IMR-90 (cell line): ENCODE measurements around the gene RASSF3. TPM values are rescaled to one million over a fixed set of nuclear protein-coding genes. Genes with fewer than 3 reads are reported as not detected.

Experiments
- ATAC-seq: fragments of 200-7000 bp; cut with Tn5 transposase; 2 replicates; pipeline ENCODE4 v1.9.1; 2020; ENCODE audit warnings: low read depth, mild to moderate bottlenecking, moderate library complexity
- BruUV-seq: library from RNA; stranded (reverse); fragments of 400-500 nt; replicated peaks from 2 replicates; lab custom pipeline; 2021; lab: Mats Ljungman, UMichigan
- CTCF ChIA-PET: fragments of 300-600 bp; formaldehyde crosslinking; extraction: SDS; loops from one replicate; lab custom pipeline; 2021; ENCODE audit warnings: antibody characterized with exemption; lab: Yijun Ruan, JAX
- POLR2A ChIA-PET: fragments of 300-600 bp; sonication (Branson Sonifier 250); formaldehyde crosslinking; loops from one replicate; lab custom pipeline; 2022; ENCODE audit warnings: antibody characterized with exemption; ENCODE audit not compliant: unreplicated experiment; lab: Charles Lee
- DNase-seq: peaks from one replicate; pipeline ENCODE4 v3.0.0; 2013
- H2AFZ ChIP-seq: replicated peaks from 2 replicates; pipeline ENCODE3; 2013; ENCODE audit warnings: low read length, mild to moderate bottlenecking; ENCODE audit not compliant: poor library complexity
- H2AK5ac ChIP-seq: 2 replicates; pipeline ENCODE4 v1.6.1; 2013; ENCODE audit warnings: low read depth, low read length, inconsistent platforms
- H2AK9ac ChIP-seq: replicated peaks from 2 replicates; pipeline ENCODE3; 2013; ENCODE audit warnings: mild to moderate bottlenecking, low read depth, low read length, moderate library complexity; ENCODE audit not compliant: poor library complexity
- H2BK120ac ChIP-seq: 2 replicates; pipeline ENCODE4 v1.6.1; 2013; ENCODE audit warnings: low read depth, low read length, inconsistent platforms
- H2BK15ac ChIP-seq: 3 replicates; pipeline ENCODE4 v1.6.1; 2013; ENCODE audit warnings: low read depth, low read length, inconsistent platforms
- H2BK20ac ChIP-seq: 2 replicates; pipeline ENCODE4 v1.6.1; 2013; ENCODE audit warnings: low read depth, mild to moderate bottlenecking, inconsistent platforms, low read length, moderate library complexity
- H2BK5ac ChIP-seq: 2 replicates; pipeline ENCODE4 v1.6.1; 2013; ENCODE audit warnings: mild to moderate bottlenecking, low read depth, low read length, inconsistent platforms; ENCODE audit not compliant: poor library complexity, severe bottlenecking
- H3K14ac ChIP-seq: replicated peaks from 2 replicates; pipeline ENCODE4 v1.6.1; 2013; ENCODE audit warnings: low read depth, low read length, inconsistent platforms
- H3K18ac ChIP-seq: 2 replicates; pipeline ENCODE4 v1.6.1; 2013; ENCODE audit warnings: low read depth, low read length, control low read depth
- H3K23ac ChIP-seq: 2 replicates; pipeline ENCODE4 v1.6.1; 2013; ENCODE audit warnings: low read depth, low read length, inconsistent platforms
- H3K27ac ChIP-seq: 2 replicates; pipeline ENCODE4 v1.5.1; 2013; ENCODE audit warnings: mild to moderate bottlenecking, control low read depth, low read length; ENCODE audit not compliant: insufficient read depth
- H3K27me3 ChIP-seq: 2 replicates; pipeline ENCODE4 v1.6.1; 2013; ENCODE audit warnings: low read length; ENCODE audit not compliant: control insufficient read depth, insufficient read depth
- H3K36me3 ChIP-seq: 2 replicates; pipeline ENCODE4 v1.6.1; 2013; ENCODE audit warnings: low read length, mixed read lengths; ENCODE audit not compliant: control insufficient read depth, insufficient read depth
- H3K4ac ChIP-seq: 2 replicates; pipeline ENCODE4 v1.6.1; 2013; ENCODE audit warnings: low read depth, low read length, inconsistent platforms
- H3K4me1 ChIP-seq: 2 replicates; pipeline ENCODE4 v1.6.1; 2013; ENCODE audit warnings: low read length, mixed read lengths; ENCODE audit not compliant: control insufficient read depth, insufficient read depth
- H3K4me2 ChIP-seq: 2 replicates; pipeline ENCODE4 v1.6.1; 2013; ENCODE audit warnings: low read depth, mild to moderate bottlenecking, control low read depth, low read length, moderate library complexity
- H3K4me3 ChIP-seq: 2 replicates; pipeline ENCODE4 v1.5.1; 2013; ENCODE audit warnings: low read depth, mild to moderate bottlenecking, control low read depth, low read length, moderate library complexity; ENCODE audit not compliant: insufficient read depth
- H3K56ac ChIP-seq: 2 replicates; pipeline ENCODE4 v1.6.1; 2013; ENCODE audit warnings: low read length, inconsistent platforms; ENCODE audit not compliant: insufficient read depth; ENCODE audit errors: extremely low read depth
- H3K79me1 ChIP-seq, 2 experiments: 2 replicates each; pipeline ENCODE4 v1.6.1; 2013; ENCODE audit warnings: low read length in 2 of 2, inconsistent platforms in 1 of 2, low read depth in 1 of 2
- H3K9ac ChIP-seq: 2 replicates; pipeline ENCODE4 v1.6.1; 2013; ENCODE audit warnings: low read depth, low read length, control low read depth
- H3K9me1 ChIP-seq: 2 replicates; pipeline ENCODE4 v1.6.1; 2013; ENCODE audit warnings: low read length, inconsistent platforms; ENCODE audit not compliant: insufficient read depth
- H3K9me3 ChIP-seq: 2 replicates; pipeline ENCODE4 v1.6.1; 2013; ENCODE audit warnings: low read length; ENCODE audit not compliant: control insufficient read depth, insufficient read depth
- H4K20me1 ChIP-seq: 2 replicates; pipeline ENCODE4 v1.6.1; 2013; ENCODE audit warnings: low read length, inconsistent platforms; ENCODE audit not compliant: insufficient read depth
- H4K5ac ChIP-seq: 2 replicates; pipeline ENCODE4 v1.6.1; 2013; ENCODE audit warnings: mild to moderate bottlenecking, low read depth, low read length, control low read depth
- H4K8ac ChIP-seq, 2 experiments: 2 replicates each; pipeline ENCODE4 v1.6.1; 2013; ENCODE audit warnings: low read depth in 2 of 2, low read length in 2 of 2, control low read depth in 1 of 2, inconsistent platforms in 1 of 2
- H4K91ac ChIP-seq: 2 replicates; pipeline ENCODE4 v1.6.1; 2013; ENCODE audit warnings: low read depth, low read length, inconsistent platforms; ENCODE audit not compliant: insufficient read depth
- BHLHE40 ChIP-seq: fragments of 150-350 bp; IDR thresholded peaks from 2 replicates; pipeline ENCODE4 v1.6.1; 2016; ENCODE audit warnings: mild to moderate bottlenecking, low read depth, low read length
- CEBPB ChIP-seq: IDR thresholded peaks from 2 replicates; pipeline ENCODE4 v1.6.1; 2012; ENCODE audit warnings: low read depth, low read length, improper control_type of control experiment
- CHD1 ChIP-seq: IDR thresholded peaks from 2 replicates; pipeline ENCODE4 v1.6.1; 2012; ENCODE audit warnings: low read depth, low read length, improper control_type of control experiment
- FOS ChIP-seq: fragments of 150-350 bp; IDR thresholded peaks from 2 replicates; pipeline ENCODE4 v1.6.1; 2016; ENCODE audit warnings: low read depth, low read length
- MAFK ChIP-seq: IDR thresholded peaks from 2 replicates; pipeline ENCODE4 v1.6.1; 2012; ENCODE audit warnings: low read depth, low read length, improper control_type of control experiment
- MAZ ChIP-seq: IDR thresholded peaks from 2 replicates; pipeline ENCODE4 v1.6.1; 2012; ENCODE audit warnings: low read depth, mild to moderate bottlenecking, low read length, improper control_type of control experiment, moderate library complexity, borderline replicate concordance
- MXI1 ChIP-seq: IDR thresholded peaks from 2 replicates; pipeline ENCODE4 v1.6.1; 2012; ENCODE audit warnings: low read depth, mild to moderate bottlenecking, low read length, moderate library complexity, borderline replicate concordance
- NFE2L2 ChIP-seq: fragments of 150-350 bp; IDR thresholded peaks from 2 replicates; pipeline ENCODE4 v1.6.1; 2016; ENCODE audit warnings: low read depth, mild to moderate bottlenecking, low read length
- POLR2A ChIP-seq: IDR thresholded peaks from 2 replicates; pipeline ENCODE4 v1.6.1; 2012; ENCODE audit warnings: mild to moderate bottlenecking, low read depth, low read length
- RCOR1 ChIP-seq: IDR thresholded peaks from 2 replicates; pipeline ENCODE4 v1.6.1; 2012; ENCODE audit warnings: mild to moderate bottlenecking, low read length, improper control_type of control experiment; ENCODE audit not compliant: insufficient replicate concordance
- RFX5 ChIP-seq: IDR thresholded peaks from 2 replicates; pipeline ENCODE4 v1.8.0; 2012; ENCODE audit warnings: low read depth, mild to moderate bottlenecking, low read length, moderate library complexity
- WGBS, 2 experiments: methylation state at CpG; one replicate each; pipeline versions ENCODE4 v1.1.5 to v1.1.7; 2013; ENCODE audit warnings: missing lambda C conversion rate in 2 of 2; ENCODE audit not compliant: insufficient read length in 1 of 2; ENCODE audit errors: extremely low coverage in 2 of 2; 5-methylcytosine and 5-hydroxymethylcytosine counted together
- dilution Hi-C: fragments of 300-500 bp; cut with HindIII; formaldehyde crosslinking; loops from one replicate; pipeline ENCODE4 v1.14.3; 2018; ENCODE audit warnings: low sequenced_read_pairs; ENCODE audit not compliant: unreplicated experiment
- in situ Hi-C: fragments of 300-500 bp; cut with MboI; formaldehyde crosslinking; loops from 3 replicates; pipeline ENCODE4 v1.14.3; 2019; ENCODE audit warnings: low sequenced_read_pairs, inconsistent platforms, mixed read lengths
- intact Hi-C: fragments of 100-400 bp; cut with micrococcal nuclease; formaldehyde crosslinking; loops from 2 replicates; pipeline ENCODE4 v1.10.0; 2022
- polyA plus RNA-seq, 3 experiments: library from polyadenylated mRNA; depleted of rRNA; stranded (reverse); fragments of >200 nt; gene quantifications; 2 replicates each; pipeline ENCODE4 v1.2.3, GENCODE V29; 2012; ENCODE audit warnings: low replicate concordance in 1 of 3
- total RNA-seq: library from RNA; depleted of rRNA; stranded (reverse); fragments of >200 nt; gene quantifications from 2 replicates; pipeline ENCODE4 v1.2.3, GENCODE V29; 2012
- TF ChIP-seq, protein P1 (sequence below): conservative IDR thresholded peaks from 2 replicates; pipeline ENCODE4 v1.5.1; 2012; ENCODE audit warnings: mild to moderate bottlenecking, low read depth, low read length, improper control_type of control experiment
- TF ChIP-seq, protein P2 (sequence below): fragments of 150-350 bp; IDR thresholded peaks from 2 replicates; pipeline ENCODE4 v1.6.1; 2016; ENCODE audit warnings: low read depth, mild to moderate bottlenecking, low read length, moderate library complexity, borderline replicate concordance
- TF ChIP-seq, protein P3 (sequence below): fragments of 150-350 bp; IDR thresholded peaks from 2 replicates; pipeline ENCODE4 v1.6.1; 2017; ENCODE audit warnings: mild to moderate bottlenecking, antibody characterized with exemption, low read length, low read depth

The RASSF3 gene
- total and polyA plus RNA-seq, 2 of the 4 experiments (the other 2 are of a cell fraction), result 18.7 to 39.3 TPM

DNA sequence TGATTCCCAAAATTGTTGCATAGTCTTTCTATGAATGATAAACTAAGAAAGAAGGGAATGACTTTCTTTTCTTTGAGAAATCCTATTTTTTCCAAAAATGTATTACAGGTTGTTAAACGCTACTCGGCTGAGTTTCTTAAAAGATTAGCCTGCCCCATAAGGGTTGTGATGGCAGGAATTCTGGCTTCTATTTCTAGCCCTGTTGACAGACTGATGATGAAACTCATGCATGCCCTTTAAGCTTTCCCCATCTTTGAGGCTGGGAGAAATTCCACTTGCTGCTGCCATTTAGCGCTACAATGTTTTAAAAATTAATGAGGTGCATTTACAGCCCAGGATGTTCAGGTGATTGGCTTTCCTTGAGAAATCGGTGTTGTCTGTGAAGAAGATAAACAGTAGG is 33.2 kb upstream of the RASSF3 start:
- Histone ChIP-seq H3K4ac (no peak overlapping the region), H3K4me2 (no peak overlapping the region), H3K9me3 (peaks cover 12% of the 10 kb centered on the region), H4K20me1 (no peaks in the 10 kb centered on the region), H3K4me1 (peaks cover 8% of the 10 kb centered on the region), H3K14ac (no peak overlapping the region), H3K23ac (no peak overlapping the region), H3K36me3 (no peaks in the 10 kb centered on the region), H2BK5ac (no peak overlapping the region), H2BK120ac (no peak overlapping the region), H3K4me3 (no peak overlapping the region), H3K9me1 (no peaks in the 10 kb centered on the region), H4K91ac (no peak overlapping the region), H3K27ac (no peak overlapping the region), H2AK5ac (no peak overlapping the region), H3K18ac (no peak overlapping the region), H3K56ac (no peak overlapping the region), H3K79me1 (no peaks in the 10 kb centered on the region), H4K8ac (no peak overlapping the region), H2AFZ (no peak overlapping the region), H3K27me3 (no peaks in the 10 kb centered on the region), H4K5ac (no peak overlapping the region), H2BK15ac (no peak overlapping the region), H2AK9ac (no peak overlapping the region), H2BK20ac (no peak overlapping the region), H3K9ac (no peak overlapping the region)
- no peak for TF ChIP-seq MAZ
- no peak for TF ChIP-seq RCOR1
- TF ChIP-seq BHLHE40, result no peak
- no peak for TF ChIP-seq RFX5
- no peak for TF ChIP-seq FOS
- TF ChIP-seq NFE2L2, result no peak
- TF ChIP-seq, protein P1, sequence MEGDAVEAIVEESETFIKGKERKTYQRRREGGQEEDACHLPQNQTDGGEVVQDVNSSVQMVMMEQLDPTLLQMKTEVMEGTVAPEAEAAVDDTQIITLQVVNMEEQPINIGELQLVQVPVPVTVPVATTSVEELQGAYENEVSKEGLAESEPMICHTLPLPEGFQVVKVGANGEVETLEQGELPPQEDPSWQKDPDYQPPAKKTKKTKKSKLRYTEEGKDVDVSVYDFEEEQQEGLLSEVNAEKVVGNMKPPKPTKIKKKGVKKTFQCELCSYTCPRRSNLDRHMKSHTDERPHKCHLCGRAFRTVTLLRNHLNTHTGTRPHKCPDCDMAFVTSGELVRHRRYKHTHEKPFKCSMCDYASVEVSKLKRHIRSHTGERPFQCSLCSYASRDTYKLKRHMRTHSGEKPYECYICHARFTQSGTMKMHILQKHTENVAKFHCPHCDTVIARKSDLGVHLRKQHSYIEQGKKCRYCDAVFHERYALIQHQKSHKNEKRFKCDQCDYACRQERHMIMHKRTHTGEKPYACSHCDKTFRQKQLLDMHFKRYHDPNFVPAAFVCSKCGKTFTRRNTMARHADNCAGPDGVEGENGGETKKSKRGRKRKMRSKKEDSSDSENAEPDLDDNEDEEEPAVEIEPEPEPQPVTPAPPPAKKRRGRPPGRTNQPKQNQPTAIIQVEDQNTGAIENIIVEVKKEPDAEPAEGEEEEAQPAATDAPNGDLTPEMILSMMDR, result no peak
- no peak for TF ChIP-seq POLR2A
- TF ChIP-seq MXI1, result no peak
- TF ChIP-seq MAFK, result no peak
- TF ChIP-seq, protein P2, sequence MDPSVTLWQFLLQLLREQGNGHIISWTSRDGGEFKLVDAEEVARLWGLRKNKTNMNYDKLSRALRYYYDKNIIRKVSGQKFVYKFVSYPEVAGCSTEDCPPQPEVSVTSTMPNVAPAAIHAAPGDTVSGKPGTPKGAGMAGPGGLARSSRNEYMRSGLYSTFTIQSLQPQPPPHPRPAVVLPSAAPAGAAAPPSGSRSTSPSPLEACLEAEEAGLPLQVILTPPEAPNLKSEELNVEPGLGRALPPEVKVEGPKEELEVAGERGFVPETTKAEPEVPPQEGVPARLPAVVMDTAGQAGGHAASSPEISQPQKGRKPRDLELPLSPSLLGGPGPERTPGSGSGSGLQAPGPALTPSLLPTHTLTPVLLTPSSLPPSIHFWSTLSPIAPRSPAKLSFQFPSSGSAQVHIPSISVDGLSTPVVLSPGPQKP, result no peak
- no peak for TF ChIP-seq CEBPB
- no peak for TF ChIP-seq CHD1
- TF ChIP-seq, protein P3, sequence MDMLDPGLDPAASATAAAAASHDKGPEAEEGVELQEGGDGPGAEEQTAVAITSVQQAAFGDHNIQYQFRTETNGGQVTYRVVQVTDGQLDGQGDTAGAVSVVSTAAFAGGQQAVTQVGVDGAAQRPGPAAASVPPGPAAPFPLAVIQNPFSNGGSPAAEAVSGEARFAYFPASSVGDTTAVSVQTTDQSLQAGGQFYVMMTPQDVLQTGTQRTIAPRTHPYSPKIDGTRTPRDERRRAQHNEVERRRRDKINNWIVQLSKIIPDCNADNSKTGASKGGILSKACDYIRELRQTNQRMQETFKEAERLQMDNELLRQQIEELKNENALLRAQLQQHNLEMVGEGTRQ, result no peak
- dilution Hi-C loops, result no loop called here
- CTCF ChIA-PET, result no interaction called here
- POLR2A ChIA-PET, result no interaction called here
- in situ Hi-C loops, result no loop called here
- ATAC-seq, result no peak
- BruUV-seq, result no TSS peak
- DNase-seq, result no peak
- WGBS, 2 experiments, result no CpG with 5 or more reads among the region's 4 CpGs
- intact Hi-C loops, result no loop called here
